Measurements from ENCODE around the gene YAE1. TPM values are rescaled to one million over a fixed set of nuclear protein-coding genes. Genes with fewer than 3 reads are reported as not detected.

YAE1 gene
- total and polyA plus RNA-seq, 2 of the 8 experiments (the other 6 are each of a cell fraction or from before 2014, with no cell fraction given), result 24.1 to 38.0 TPM

DNA sequence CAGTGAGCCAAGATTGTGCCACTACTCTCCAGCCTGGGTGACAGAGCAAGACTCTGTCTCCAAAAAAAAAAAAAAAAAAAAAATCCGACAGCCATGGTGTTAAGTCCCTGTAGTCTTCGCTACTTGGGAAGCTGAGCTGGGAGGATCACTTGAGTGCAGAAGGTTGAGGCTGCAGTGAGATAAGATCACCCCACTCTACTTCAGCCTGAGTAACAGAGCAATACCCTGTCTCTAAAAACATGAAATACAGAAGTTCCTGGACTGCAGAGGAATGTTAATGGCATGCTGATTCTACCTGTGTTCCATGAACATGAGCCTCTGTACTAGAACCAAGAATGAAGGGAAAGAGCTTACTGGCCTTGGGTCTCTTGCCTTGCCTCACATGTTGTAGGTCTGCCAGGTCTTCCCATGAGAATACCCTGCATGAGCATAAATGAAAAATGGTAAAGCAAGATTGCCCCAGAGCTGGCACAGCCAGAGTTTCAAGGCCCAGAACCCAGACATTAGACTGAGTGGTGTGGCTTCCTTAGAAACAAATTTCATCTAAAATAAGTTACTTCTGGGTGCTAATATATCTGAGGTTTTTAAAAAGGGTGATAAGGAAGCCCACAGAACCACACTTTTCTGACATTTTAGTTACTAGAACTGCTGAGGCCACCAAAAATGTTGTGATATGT lies 8.6 kb downstream of the YAE1 start:
- no peaks in the 10 kb centered on the region for H3K79me2 ChIP-seq (ENCODE audit: control insufficient read depth in 1 of 2, insufficient read depth in 2 of 2, low read length in 2 of 2)
- no peak overlapping the region for H2BK5ac ChIP-seq (ENCODE audit: low read depth, low read length)
- no peak overlapping the region for H3K56ac ChIP-seq (replicated peaks; ENCODE audit: insufficient read length, low read depth, low read length)
- 89% methylated on average over 1 of the region's 2 CpGs; no CpG with 5 or more reads in 1 of the 2 experiments for WGBS, 2 experiments (ENCODE audit: extremely low coverage in 1 of 2, insufficient coverage in 1 of 2, insufficient read length in 1 of 2, insufficient replicate concordance in 2 of 2, low coverage in 1 of 2, low lambda C conversion rate in 2 of 2, missing lambda C conversion rate in 1 of 2)
- ChIA-PET POLR2A (ENCODE audit: partially characterized antibody) (interaction anchor here (1.0 kb wide), 1 partner anchor 8 kb away, joined by 3 read pairs; the partner anchor contains the start of gene YAE1), CTCF (ENCODE audit: partially characterized antibody) (interaction anchor here (1.0 kb wide), 1 partner anchor 167 kb away, joined by 4 read pairs; no protein-coding TSS in a partner anchor)
- H3K4me2 ChIP-seq (ENCODE audit: insufficient read depth in 1 of 2, low read depth in 2 of 2, low read length in 2 of 2), result no peak overlapping the region
- H2BK15ac ChIP-seq (ENCODE audit: low read length), result no peak overlapping the region
- no peak overlapping the region for H3K18ac ChIP-seq (ENCODE audit: extremely low read depth, low read length)
- no peak overlapping the region for H2BK120ac ChIP-seq (replicated peaks; ENCODE audit: low read depth, low read length)
- H2AK5ac ChIP-seq (ENCODE audit: low read depth, low read length), result no peak overlapping the region
- H4K8ac ChIP-seq (ENCODE audit: extremely low read depth, insufficient read depth, low read length), result no peak overlapping the region
- no peak overlapping the region for H3K27ac ChIP-seq (ENCODE audit: low read depth, low read length)
- H4K91ac ChIP-seq (replicated peaks; ENCODE audit: insufficient read length, low read length), result no peak overlapping the region
- no peak overlapping the region for H4K5ac ChIP-seq (ENCODE audit: insufficient read length, low read depth, low read length)
- H3K4ac ChIP-seq (replicated peaks; ENCODE audit: insufficient read length, low read depth, low read length), result no peak overlapping the region
- H2BK20ac ChIP-seq (ENCODE audit: low read length), result no peak overlapping the region
- no peaks in the 10 kb centered on the region for H3K4me1 ChIP-seq (replicated peaks in 1 of 4; ENCODE audit: control insufficient read depth in 3 of 4, insufficient read depth in 4 of 4, low read length in 3 of 4)
- H2AFZ ChIP-seq (ENCODE audit: low read length), result no peak overlapping the region
- H3K79me1 ChIP-seq (ENCODE audit: low read depth, low read length), result no peaks in the 10 kb centered on the region
- no peak overlapping the region for H3K4me3 ChIP-seq (ENCODE audit: extremely low read depth in 1 of 4, insufficient read depth in 2 of 4, low read depth in 3 of 4, low read length in 4 of 4)
- H3K9ac ChIP-seq (replicated peaks in 1 of 4; ENCODE audit: extremely low read depth in 1 of 4, low read depth in 3 of 4, low read length in 3 of 4), result no peak overlapping the region
- no peak overlapping the region for H3K23ac ChIP-seq (ENCODE audit: insufficient read length)
- no peak for FAIRE-seq
- H3K9me3 ChIP-seq (ENCODE audit: insufficient read depth in 2 of 2, low read depth in 1 of 2, low read length in 1 of 2), result peaks cover 8 to 12% of the 10 kb centered on the region in 2 experiments; a peak in 3 of 4 replicates
- H3K23me2 ChIP-seq (ENCODE audit: low read depth, low read length), result no peaks in the 10 kb centered on the region; the same call in 1 of the 2 replicates
- peaks cover 3 to 40% (median 18%) of the 10 kb centered on the region in 4 experiments; a peak in 6 of 8 replicates for H3K36me3 ChIP-seq (ENCODE audit: control insufficient read depth in 2 of 4, insufficient read depth in 4 of 4, low read length in 3 of 4)
- H2BK12ac ChIP-seq (ENCODE audit: low read depth, low read length), result no peak overlapping the region
- no peak overlapping the region for H3K14ac ChIP-seq (ENCODE audit: insufficient read length)
- H4K20me1 ChIP-seq (replicated peaks in 1 of 2; ENCODE audit: control insufficient read depth in 1 of 2, insufficient read depth in 2 of 2, low read length in 2 of 2), result no peaks in the 10 kb centered on the region
- no peak for TF ChIP-seq KDM1A (IDR thresholded peaks at IDR 0.05; ENCODE audit: borderline replicate concordance, low read length)
- peaks cover 0 to 2% (median 0%) of the 10 kb centered on the region in 4 experiments; a peak in 1 of 7 replicates for H3K27me3 ChIP-seq (replicated peaks in 1 of 4; ENCODE audit: control insufficient read depth in 3 of 4, extremely low read depth in 1 of 4, insufficient read depth in 3 of 4, low read length in 3 of 4)
- DNase-seq (ENCODE audit: low read depth in 1 of 2, low spot score in 2 of 2), result no peak
